Frontal cortex (tissue), 4 donors: Measurements from ENCODE around the gene DCLK1. TPM values are rescaled to one million over a fixed set of nuclear protein-coding genes. Genes with fewer than 3 reads are reported as not detected.

ENCODE experiments used
- DNase-seq, 2 donors: peaks; one replicate each; pipeline ENCODE4 v3.0.0; 2012; ENCODE audit warnings: low spot score in 2 of 2
- FAIRE-seq: peaks from 2 replicates; lab custom pipeline; 2012; peaks lifted over from hg19 to GRCh38; lab: Jason Lieb, UNC
- total RNA-seq: library from RNA; depleted of rRNA; stranded (reverse); fragments of >200 nt; gene quantifications from one replicate; pipeline ENCODE4 v1.2.3, GENCODE V29; 2014
- donor health status: control.
- donor health status: control.
- donor health status: control.

DCLK1 gene
- total RNA-seq, 1 donor from 2014 or later, result 263 TPM

DNA sequence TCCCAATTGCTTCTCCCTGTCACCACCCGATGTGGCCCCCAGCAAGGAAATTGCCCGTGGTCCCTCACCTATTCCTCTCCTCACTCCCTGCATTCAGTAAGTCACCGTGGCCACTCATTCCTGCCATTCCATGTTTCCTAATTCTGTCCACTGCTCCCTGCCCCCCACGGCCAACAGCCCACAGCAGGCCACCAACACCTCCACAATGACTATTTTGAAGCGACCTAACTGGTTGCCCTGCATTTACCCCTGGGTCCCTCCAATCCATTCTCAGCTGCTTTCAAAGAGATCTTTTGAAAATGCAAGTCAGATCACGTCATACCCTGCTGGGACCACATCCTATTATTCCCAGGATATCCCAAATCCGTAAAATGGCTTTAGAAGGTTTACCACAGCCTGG, 210.4 kb downstream of the DCLK1 start:
- DNase-seq, result no peak
- FAIRE-seq, result no peak

DNA sequence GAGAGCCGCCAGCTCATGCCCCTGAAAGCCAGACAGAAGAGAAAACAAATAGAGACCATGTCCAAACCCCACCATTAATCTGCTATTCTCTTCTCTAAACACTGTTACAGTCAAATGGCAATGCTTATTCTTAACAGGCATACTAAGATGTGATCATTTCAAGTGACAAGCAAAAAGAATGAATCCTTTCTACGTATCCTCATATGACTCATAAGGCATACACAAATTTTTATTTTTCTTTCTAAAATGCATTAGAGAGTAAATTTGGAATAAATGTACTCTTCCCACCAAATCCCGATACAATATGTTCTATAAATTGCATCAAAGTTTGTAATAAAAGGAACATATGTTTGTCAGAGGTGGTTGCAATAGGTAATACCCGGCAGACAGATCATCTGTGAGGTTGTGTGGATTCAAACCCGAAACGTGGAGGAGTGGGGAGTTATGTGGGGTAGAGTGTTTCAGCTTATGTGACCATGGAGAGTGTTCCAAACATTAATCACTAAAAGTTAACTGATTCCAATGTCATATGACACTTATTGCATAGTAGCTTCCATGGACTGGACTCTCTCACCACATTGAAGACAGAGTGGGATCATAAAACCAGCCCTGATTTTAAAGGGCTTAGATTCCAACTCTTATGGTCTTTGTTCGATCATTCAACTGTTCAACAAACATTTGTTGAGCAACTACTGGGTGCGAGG, 213.1 kb downstream of the DCLK1 start:
- DNase-seq (no peak), FAIRE-seq (no peak)

DNA sequence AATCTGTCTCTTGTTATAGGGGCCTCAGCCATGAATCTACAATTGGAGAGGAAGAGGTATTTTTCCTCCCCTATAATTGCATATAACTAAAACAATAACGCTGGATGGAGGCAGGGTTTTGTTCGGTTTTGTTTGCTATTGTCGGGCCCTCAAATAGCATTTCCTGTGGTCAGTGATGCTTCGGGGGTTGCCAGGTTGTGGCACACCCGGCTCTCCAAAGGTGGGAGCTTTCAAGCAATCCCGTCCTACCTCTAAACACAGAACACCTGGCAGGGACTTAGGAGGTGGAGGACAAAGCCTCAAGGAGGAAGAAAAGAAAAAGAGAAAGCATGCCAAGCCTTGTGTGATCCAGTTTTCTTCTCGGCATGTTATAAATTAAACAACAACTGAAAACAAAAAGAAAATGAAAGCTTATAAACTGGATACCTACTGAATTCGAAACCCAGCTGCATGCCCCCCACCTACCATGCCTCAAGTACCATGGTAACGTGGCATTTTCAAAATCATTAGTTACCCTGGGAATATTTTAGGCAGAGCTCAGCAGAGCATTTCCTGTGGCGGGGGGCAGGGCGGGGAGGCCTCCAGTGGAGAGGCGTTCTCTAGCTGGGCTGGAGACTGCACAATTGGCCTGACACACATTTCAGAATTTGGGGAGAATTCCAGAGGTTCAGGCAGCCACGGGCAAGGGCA, 213.8 kb downstream of the DCLK1 start:
- DNase-seq (no peak), FAIRE-seq (no peak)

DNA sequence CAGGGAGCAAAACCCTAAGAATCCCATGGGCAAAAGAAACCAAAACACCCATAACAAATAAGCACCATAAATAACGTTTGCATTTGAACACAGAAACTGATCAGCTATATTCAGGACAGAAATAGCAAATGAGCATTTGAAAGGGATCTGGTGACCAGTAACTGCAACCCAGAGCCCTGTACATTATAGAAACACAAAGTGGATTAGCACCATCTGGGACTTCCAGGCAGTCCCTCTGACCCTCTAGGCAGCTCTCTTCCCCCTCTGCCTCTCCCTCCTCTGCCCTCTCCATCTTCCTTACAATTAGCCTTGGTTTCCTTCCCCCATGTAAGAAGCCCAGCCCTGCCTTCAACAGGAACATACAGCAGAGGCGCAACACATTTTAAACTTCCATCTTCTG, 215.0 kb downstream of the DCLK1 start:
- DNase-seq, result no peak
- no peak for FAIRE-seq

DNA sequence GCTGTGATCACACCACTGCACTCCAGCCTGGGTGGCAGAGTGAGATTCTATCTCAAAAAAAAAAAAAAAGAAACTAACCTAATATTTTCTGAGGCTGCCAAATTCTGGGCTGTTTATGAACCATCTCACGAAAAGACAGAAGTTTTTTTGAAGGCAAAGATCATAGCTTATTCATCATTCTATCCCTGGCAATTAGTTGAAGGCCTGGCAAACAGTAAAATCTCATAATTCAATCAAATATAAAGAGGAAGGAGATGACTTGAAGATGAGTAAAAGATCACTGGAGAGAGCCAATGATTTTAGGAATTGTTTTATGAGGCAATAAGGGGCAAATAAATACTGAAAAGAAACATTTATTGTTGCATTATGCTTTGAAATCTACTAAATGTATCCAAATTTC, 216.5 kb downstream of the DCLK1 start:
- DNase-seq, result no peak
- no peak for FAIRE-seq

DNA sequence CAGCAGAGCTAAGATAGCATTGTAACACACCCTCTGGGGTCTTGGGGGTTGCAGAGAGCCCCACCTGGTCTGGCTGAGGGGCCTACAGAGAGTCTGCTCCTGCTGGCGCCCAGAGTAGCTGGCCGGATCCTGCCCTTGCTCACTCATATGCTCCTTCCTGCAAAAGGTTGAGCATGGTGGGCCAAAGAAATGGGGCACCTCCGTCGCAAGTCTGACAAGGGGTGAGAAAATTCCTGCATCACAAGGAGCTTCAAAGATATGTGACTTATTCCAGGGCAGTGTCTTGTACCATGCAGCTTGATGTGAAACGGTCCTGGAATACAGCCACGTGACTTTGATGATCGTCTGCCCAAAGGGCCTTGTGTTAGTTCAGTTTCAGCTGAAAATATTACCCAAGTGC, 218.3 kb downstream of the DCLK1 start:
- DNase-seq, result no peak
- no peak for FAIRE-seq

DNA sequence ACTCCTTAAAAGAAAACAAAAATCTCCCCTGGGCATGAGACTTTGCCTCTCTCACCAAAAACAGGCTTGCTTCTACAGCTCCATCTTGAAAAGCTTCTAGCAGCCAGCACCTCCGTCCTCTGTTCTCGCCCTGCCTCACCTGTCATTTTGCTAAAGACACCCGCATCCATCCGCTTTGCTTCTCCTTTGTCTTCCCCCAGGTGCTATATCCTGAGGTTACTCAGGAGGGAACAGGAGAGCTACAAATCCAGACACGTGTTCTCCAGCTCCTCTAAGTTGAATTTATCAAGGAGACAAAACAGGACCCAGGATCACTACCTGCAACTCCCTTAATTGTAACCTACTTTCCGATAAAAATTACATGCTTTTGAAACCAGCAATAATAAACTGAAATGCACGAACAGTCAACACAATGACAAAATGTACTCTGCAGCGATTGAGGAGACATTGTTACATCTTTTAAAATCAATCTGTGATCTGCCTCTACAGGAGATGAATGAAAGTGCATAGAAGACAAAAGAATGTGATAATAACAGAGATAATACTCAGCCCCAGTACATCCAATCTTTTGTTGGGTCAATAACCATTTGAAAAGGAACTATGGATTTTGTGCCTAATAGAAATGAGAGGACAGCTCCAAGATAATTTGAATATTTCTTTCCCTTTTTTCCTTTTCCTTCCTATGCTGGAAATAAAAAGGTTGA, 221.2 kb downstream of the DCLK1 start:
- DNase-seq (no peak), FAIRE-seq (no peak)

DNA sequence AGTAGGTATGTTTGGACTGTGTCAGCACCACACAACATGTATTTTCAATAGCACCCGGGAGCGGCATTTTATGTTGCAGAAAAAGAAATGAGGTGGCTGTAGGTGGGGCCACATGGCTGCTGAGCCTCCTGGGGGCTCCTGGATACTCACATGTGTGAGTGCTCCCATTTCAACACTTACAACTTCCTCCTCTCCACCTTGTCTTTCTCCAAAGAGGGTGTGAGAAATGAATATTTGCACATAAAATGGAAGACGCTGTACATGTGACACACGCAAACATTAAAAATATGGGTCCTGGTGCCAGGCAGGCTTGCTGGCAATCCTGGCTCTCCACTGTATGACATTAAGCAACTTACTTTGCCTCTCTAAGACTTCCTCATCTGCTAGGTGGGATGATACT, 222.1 kb downstream of the DCLK1 start:
- FAIRE-seq, result no peak
- DNase-seq, result no peak

DNA sequence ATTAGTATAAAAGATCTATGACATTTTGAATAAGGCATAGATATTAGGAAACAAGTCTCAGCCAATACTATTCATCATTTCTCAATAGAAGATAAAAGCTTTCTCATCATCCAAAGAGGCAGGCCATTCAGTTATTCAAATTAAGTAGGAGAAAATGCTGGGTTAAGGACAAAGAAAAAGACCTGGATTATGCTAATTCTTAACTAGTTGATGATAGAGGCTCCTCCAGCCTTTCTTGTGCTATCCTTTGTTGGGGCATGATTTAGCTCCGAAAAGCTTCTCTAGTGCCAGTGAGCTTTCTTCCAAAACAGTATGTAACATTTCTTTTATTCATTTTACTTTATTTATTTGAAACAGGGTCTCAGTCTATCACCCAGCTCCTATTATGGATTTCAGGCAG, 223.0 kb downstream of the DCLK1 start:
- no peak for DNase-seq
- no peak for FAIRE-seq

DNA sequence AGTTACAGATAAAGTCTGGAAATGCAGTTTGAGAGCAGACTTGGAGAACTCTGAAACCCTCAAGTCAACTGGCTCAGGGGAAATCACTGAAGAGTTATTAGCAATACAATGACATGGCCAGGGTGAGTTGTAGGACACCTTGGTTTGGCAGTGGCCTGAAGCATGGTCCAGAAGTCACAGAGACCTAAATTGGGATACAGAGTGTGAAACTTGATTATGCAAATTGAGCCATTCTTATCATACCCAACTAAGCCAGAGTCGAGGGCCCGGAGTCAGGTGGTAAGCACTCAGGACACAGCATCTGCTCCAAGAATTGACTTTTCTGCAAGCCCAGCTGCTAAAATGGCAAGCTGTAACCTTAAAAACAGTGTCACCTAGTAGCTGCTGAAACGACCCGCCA, 224.5 kb downstream of the DCLK1 start:
- no peak for FAIRE-seq

DNA sequence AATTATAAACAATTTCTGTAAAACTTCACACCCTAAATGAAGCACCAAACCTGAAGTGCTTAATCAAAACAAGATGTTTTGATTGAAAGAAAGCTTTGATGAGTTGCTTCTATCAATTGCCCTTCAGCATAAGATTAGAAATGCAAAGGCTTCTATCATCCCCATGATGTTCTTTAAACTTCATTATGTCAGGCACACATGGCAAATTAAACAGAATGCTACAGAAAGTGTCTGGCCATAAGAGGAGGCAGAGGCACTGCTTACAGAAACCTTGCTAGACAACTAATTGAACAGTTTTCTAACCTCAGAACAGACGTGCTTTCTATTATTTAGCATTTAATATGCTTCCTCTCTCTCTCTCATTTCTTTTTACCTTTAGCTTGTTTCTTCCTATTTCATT, 228.1 kb downstream of the DCLK1 start:
- FAIRE-seq, result no peak
- DNase-seq, result no peak

More for the DNA sequence above, 224.5 kb downstream of the DCLK1 start:
- no peak for DNase-seq

DNA sequence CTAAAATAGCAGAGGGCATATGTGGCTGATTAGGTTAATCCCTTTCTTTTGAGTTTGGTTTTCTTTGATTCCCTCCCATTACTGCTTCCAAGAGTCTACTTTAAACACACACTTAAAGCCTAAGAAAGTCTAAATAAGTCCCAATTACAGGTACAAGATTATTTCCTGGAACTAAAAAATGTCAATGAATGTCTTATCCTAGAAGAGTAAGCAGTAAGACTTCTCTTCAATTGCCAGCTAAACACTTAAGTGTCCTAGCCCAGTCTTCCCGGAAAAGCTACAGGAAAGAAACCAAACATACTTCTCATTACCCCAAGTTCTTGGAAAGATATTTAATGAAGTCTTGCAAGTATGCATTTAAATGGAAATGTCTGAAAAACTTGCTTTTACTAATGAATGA, 233.1 kb downstream of the DCLK1 start:
- DNase-seq (no peak), FAIRE-seq (no peak)

DNA sequence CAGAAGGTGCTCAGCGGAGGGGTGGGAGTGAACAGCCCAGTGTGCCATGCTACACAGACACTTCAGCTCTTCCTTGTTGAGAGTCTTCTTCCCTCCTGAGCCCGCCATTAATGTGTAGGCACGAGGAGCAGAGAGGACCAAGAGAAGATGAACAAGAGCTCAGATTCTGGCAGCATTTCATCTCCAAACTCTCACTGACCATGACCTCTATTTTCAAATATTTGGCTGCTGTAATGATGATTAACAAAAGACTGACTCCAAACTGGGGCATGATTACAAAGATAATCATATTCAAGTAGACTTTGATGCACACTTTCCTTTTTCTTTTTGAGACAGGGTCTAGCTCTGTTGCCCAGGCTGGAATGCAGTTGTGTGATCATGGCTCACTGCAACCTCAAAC, 236.5 kb downstream of the DCLK1 start:
- DNase-seq (no peak), FAIRE-seq (no peak)

DNA sequence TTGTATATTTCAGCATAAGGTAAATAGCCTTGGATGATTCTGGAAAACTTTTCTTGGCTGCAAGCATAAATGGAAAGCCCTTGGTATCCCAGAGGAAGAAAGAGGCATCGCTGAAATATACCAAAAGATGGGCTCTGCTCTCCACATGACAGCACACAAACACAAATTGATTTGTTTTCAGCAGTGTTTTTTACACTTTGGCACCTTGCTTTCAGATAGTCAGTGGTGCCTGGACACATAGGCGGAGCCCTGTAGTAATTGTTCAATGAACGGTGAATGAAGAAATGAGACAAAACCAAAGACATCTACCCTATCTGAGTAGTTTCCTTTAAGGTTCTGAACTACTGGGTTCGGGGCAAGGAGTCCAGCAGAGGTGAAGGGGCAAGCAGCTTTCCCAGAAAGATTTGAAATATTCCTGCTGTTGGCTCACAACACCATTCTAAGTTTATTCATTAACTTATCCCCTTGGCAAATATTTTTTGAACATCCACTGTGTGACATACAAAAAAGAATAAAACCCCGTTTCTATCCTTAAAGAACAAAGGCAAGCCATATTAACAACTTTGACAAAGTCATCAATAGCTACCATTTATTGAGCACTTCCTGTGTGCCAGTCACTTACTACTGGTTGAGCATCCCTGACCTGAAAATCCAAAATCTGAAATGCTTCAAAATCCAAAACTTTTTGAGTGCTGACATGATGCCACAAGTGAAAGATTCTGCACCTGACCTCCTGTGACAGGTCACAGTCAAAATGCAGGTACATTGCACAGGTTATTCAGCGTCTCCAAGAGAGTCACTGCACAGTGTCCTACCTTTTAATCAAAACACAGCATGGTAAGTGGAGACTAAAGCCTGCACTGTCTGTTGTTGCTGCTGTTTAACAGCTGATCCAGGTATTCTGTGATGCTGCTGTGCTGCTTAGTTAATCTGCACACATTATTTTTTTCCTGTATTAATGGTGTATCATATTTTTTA, 238.1 kb downstream of the DCLK1 start:
- DNase-seq (no peak), FAIRE-seq (no peak)

DNA sequence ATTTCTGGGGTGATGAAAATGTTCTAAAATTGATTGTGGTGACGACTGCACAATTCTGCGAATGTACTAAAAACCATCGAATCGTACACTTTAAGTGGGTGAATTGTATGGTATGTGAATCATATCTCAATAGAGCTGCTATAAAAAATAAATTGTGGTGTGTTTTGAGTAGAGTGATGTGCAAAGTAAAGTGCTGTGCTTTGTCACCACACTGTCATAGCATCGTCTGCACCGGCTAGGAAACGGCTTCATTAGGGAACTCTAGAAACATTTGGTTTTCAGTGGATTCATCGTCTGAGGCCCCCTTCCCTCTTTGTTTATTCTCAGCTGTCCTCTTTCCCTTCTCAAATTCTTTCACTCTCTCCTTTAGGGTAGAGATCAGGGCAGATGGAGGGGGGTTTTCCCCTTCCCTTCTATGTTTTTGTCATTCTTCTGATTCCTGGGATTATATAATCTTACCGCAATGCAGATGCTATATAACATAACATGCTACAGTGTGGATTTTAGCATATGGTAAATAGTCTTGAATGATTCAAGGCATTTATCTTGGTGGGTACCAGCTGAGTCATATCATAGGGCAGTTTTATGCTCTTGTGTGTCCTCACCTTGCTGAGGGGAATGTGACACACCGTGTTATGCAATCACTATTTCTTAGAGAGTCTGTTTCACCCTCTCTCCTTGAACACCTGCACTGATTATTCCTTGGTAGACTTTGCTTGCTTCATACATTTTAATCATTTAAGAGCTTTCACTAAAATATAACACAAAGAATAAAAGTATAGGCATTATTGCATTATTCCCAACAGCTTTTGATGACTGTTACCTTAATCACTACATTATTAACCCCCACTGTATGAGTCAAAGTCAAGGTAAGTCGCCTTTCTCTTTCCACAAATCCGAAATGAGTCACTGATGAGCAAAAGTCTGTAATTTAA, 239.4 kb downstream of the DCLK1 start:
- no peak for FAIRE-seq
- no peak for DNase-seq

DNA sequence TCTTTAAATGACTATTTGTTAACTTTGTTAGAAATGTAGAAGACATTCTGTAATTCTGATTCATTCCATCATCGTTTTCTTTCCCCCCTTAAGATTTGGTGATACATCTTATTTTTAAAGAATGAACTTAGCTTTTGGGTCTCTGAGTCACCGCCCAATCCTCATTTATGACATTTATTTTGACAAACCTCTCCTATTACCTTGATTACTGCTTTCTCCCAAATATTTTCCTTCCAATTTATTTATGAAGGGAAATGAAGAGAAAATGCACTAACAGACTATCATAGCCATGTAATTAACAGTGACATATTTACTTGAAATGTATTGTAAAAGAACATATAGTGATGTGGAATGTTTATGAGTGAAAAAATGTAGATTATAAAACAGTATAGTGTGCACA, 241.6 kb downstream of the DCLK1 start:
- FAIRE-seq (no peak), DNase-seq (no peak)

DNA sequence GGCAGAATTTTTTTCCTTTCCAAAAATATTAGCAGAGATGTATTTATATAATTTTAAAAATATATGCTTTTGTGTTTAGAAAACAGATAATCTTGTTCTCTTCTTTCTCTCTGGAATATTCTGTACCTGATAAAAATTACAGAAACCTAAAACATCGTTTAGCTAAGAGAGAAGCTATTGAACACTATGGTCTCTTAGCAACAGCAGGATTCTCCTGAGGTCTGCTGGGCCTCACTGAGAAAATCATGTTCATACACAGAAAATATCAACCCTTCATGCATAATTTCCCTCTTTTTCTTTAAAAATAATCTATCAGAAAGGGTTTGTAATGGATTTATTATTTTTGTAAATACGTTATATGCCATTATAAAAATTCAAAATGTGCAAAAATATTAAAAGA, 242.2 kb downstream of the DCLK1 start:
- DNase-seq, result no peak

DNA sequence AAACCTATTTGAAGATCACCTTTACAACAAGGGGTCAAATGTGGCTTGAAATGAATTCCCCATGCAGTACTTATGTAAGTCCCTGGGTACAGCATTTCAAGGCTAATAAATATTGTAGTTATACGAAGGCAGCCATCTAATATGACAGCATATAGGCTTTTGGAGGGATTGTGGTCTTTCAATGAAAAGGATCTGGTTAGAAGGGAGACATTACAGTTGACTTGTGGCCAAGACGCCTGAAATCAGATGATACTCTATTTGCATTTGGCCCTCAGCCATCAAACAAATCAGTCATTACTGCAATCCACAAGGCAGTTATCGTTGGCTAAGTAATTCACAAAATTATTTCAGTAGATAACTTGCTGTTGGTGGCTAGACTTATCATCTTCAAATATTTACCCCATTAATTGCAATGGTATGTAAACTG, 242.7 kb downstream of the DCLK1 start:
- FAIRE-seq (no peak), DNase-seq (no peak)

More for the DNA sequence above, 242.2 kb downstream of the DCLK1 start:
- FAIRE-seq, result no peak

DNA sequence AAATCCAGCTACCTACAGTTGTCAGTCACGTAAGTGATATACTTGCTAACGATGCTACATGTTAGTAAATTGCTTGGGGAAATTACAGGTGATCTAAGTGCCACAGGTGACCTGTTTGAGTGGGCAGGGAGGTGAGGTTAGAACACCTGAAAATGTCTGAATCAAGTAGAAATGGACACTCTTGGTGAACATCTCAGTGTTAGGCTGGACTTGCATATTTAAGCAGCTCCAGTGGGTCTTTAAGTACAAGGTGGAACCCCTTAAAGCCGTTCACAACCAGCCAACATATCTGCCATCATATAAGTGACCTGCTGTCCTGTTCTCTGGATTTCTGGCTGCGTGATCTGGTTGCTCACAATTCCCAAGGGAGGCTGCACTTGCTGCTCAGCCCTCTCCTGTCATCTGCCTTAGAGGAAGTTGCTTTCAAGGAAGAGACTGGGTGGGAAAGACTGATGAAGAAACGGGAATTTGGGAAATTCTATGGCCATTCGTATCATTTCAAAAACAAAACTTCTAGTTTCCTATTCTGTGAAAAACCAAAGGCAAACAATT, 244.0 kb downstream of the DCLK1 start:
- no peak for FAIRE-seq
- no peak for DNase-seq
